Kidney epithelial cell (primary cell): ENCODE measurements around the gene IFT74. TPM values are rescaled to one million over a fixed set of nuclear protein-coding genes. Genes with fewer than 3 reads are reported as not detected.

ENCODE experiments used
- DNase-seq: peaks from one replicate; pipeline ENCODE4 v3.0.0-alpha.2; 2010; ENCODE audit warnings: low read depth
- H3K27me3 ChIP-seq: 2 replicates; pipeline ENCODE4 v1.6.0; 2011; ENCODE audit warnings: low read length; ENCODE audit not compliant: control insufficient read depth, insufficient read depth
- H3K36me3 ChIP-seq: 2 replicates; pipeline ENCODE4 v1.5.1; 2011; ENCODE audit warnings: low read length; ENCODE audit not compliant: control insufficient read depth, insufficient read depth
- H3K4me3 ChIP-seq: 2 replicates; pipeline ENCODE4 v1.5.1; 2011; ENCODE audit warnings: low read depth, mild to moderate bottlenecking, control low read depth, low read length
- CTCF ChIP-seq: IDR thresholded peaks from 2 replicates; pipeline ENCODE4 v1.5.1; 2011; ENCODE audit warnings: mild to moderate bottlenecking, moderate library complexity, low read length, control low read depth, inconsistent platforms; ENCODE audit not compliant: insufficient read depth, poor library complexity, severe bottlenecking
- total RNA-seq: library from RNA; depleted of rRNA; stranded (reverse); fragments of >200 nt; gene quantifications from 2 replicates; pipeline ENCODE4 v1.2.3, GENCODE V29; 2015

IFT74 gene
- total RNA-seq, 1 donor from 2014 or later: 17.5 TPM

GRCh38 chr9:27059412-27059811 lies 103.2 kb downstream of the IFT74 start:
- no peaks in the 10 kb centered on the region for H3K27me3 ChIP-seq
- DNase-seq: no peak
- TF ChIP-seq CTCF: no peak
- no peaks in the 10 kb centered on the region for H3K36me3 ChIP-seq
- no peak overlapping the region for H3K4me3 ChIP-seq

GRCh38 chr9:27059907-27060306 lies 103.7 kb downstream of the IFT74 start:
- no peak for TF ChIP-seq CTCF
- no peaks in the 10 kb centered on the region for H3K36me3 ChIP-seq
- no peak for DNase-seq

GRCh38 chr9:27065288-27065687 lies 109.1 kb downstream of the IFT74 start:
- Histone ChIP-seq H3K27me3 (no peaks in the 10 kb centered on the region), H3K4me3 (no peak overlapping the region), H3K36me3 (no peaks in the 10 kb centered on the region)
- no peak for TF ChIP-seq CTCF
- DNase-seq: no peak

More at GRCh38 chr9:27059907-27060306, 103.7 kb downstream of the IFT74 start:
- Histone ChIP-seq H3K27me3 (no peaks in the 10 kb centered on the region), H3K4me3 (no peak overlapping the region)

GRCh38 chr9:27073841-27074728 lies 117.9 kb downstream of the IFT74 start:
- TF ChIP-seq CTCF: no peak
- no peak overlapping the region for H3K4me3 ChIP-seq
- H3K36me3 ChIP-seq: no peaks in the 10 kb centered on the region
- H3K27me3 ChIP-seq: no peaks in the 10 kb centered on the region
- DNase-seq: no peak

GRCh38 chr9:27078685-27079084 lies 122.5 kb downstream of the IFT74 start:
- Histone ChIP-seq H3K4me3 (no peak overlapping the region), H3K36me3 (no peaks in the 10 kb centered on the region), H3K27me3 (no peaks in the 10 kb centered on the region)
- TF ChIP-seq CTCF: no peak
- DNase-seq: no peak
